KOPT-K1 (cell line): ENCODE results near the gene EFNA5.

ENCODE experiments used
- H3K27ac ChIP-seq: fragments of 200-600 bp; sonication (generic); 2 replicates; pipeline ENCODE4 v1.5.1; 2016; ENCODE audit warnings: antibody characterized with exemption, mild to moderate bottlenecking, low read depth, low read length; ENCODE audit not compliant: poor library complexity, severe bottlenecking
- H3K36me3 ChIP-seq: fragments of 200-600 bp; sonication (generic); 2 replicates; pipeline ENCODE4 v1.5.1; 2017; ENCODE audit warnings: antibody characterized with exemption, mild to moderate bottlenecking, low read length, moderate library complexity; ENCODE audit not compliant: insufficient read depth
- H3K9me3 ChIP-seq: fragments of 200-600 bp; sonication (generic); 2 replicates; pipeline ENCODE4 v1.5.1; 2017; ENCODE audit warnings: antibody characterized with exemption, low read length, mild to moderate bottlenecking; ENCODE audit not compliant: insufficient read depth, poor library complexity, severe bottlenecking

EFNA5 gene

GRCh38 chr5:107565791-107566767, 104.7 kb downstream of the EFNA5 start:
- H3K27ac ChIP-seq, result no peak overlapping the region
- H3K36me3 ChIP-seq, result no peaks in the 10 kb centered on the region
- no peaks in the 10 kb centered on the region for H3K9me3 ChIP-seq

- no peak overlapping the region for H3K27ac ChIP-seq
- no peaks in the 10 kb centered on the region for H3K9me3 ChIP-seq
- no peaks in the 10 kb centered on the region for H3K36me3 ChIP-seq
These were observed 105.8 kb downstream of the EFNA5 start for GRCh38 chr5:107564931-107565372.

GRCh38 chr5:107563959-107564544, 106.7 kb downstream of the EFNA5 start:
- no peaks in the 10 kb centered on the region for H3K9me3 ChIP-seq
- H3K36me3 ChIP-seq, result no peaks in the 10 kb centered on the region
- no peak overlapping the region for H3K27ac ChIP-seq

GRCh38 chr5:107560377-107560776, 110.4 kb downstream of the EFNA5 start:
- H3K9me3 ChIP-seq, result no peaks in the 10 kb centered on the region
- no peaks in the 10 kb centered on the region for H3K36me3 ChIP-seq
- no peak overlapping the region for H3K27ac ChIP-seq

- Histone ChIP-seq H3K36me3 (no peaks in the 10 kb centered on the region), H3K9me3 (no peaks in the 10 kb centered on the region), H3K27ac (no peak overlapping the region)
These were observed 111.8 kb downstream of the EFNA5 start for GRCh38 chr5:107558823-107559375.

GRCh38 chr5:107557051-107557658, 113.6 kb downstream of the EFNA5 start:
- Histone ChIP-seq H3K9me3 (no peaks in the 10 kb centered on the region), H3K27ac (no peak overlapping the region), H3K36me3 (no peaks in the 10 kb centered on the region)

GRCh38 chr5:107556575-107556974, 114.2 kb downstream of the EFNA5 start:
- H3K36me3 ChIP-seq, result no peaks in the 10 kb centered on the region
- no peaks in the 10 kb centered on the region for H3K9me3 ChIP-seq
- H3K27ac ChIP-seq, result no peak overlapping the region

GRCh38 chr5:107555425-107556090, 115.2 kb downstream of the EFNA5 start:
- no peak overlapping the region for H3K27ac ChIP-seq
- H3K36me3 ChIP-seq, result no peaks in the 10 kb centered on the region
- no peaks in the 10 kb centered on the region for H3K9me3 ChIP-seq

GRCh38 chr5:107554776-107555424, 115.8 kb downstream of the EFNA5 start:
- no peaks in the 10 kb centered on the region for H3K9me3 ChIP-seq
- no peaks in the 10 kb centered on the region for H3K36me3 ChIP-seq
- H3K27ac ChIP-seq, result no peak overlapping the region

- no peaks in the 10 kb centered on the region for H3K9me3 ChIP-seq
- H3K36me3 ChIP-seq, result no peaks in the 10 kb centered on the region
- no peak overlapping the region for H3K27ac ChIP-seq
These were observed 117.6 kb downstream of the EFNA5 start for GRCh38 chr5:107553117-107553555.

- Histone ChIP-seq H3K27ac (no peak overlapping the region), H3K36me3 (no peaks in the 10 kb centered on the region), H3K9me3 (no peaks in the 10 kb centered on the region)
These were observed 119.6 kb downstream of the EFNA5 start for GRCh38 chr5:107551088-107551487.

- Histone ChIP-seq H3K9me3 (no peaks in the 10 kb centered on the region), H3K36me3 (no peaks in the 10 kb centered on the region), H3K27ac (no peak overlapping the region)
These were observed 121.2 kb downstream of the EFNA5 start for GRCh38 chr5:107549567-107549966.

- no peaks in the 10 kb centered on the region for H3K36me3 ChIP-seq
- no peaks in the 10 kb centered on the region for H3K9me3 ChIP-seq
- H3K27ac ChIP-seq, result no peak overlapping the region
These were observed 122.3 kb downstream of the EFNA5 start for GRCh38 chr5:107548477-107548876.

- Histone ChIP-seq H3K27ac (no peak overlapping the region), H3K9me3 (no peaks in the 10 kb centered on the region), H3K36me3 (no peaks in the 10 kb centered on the region)
These were observed 124.0 kb downstream of the EFNA5 start for GRCh38 chr5:107546719-107547118.
